H4 (cell line): Measurements from ENCODE around the gene ODAPH. TPM values are rescaled to one million over a fixed set of nuclear protein-coding genes. Genes with fewer than 3 reads are reported as not detected.
"Not testable (repeated sequence)": the region's sequence is repeated elsewhere in the genome, so short reads cannot be mapped to it uniquely, and the experiment has no call there.

Source experiments
- DNase-seq: peaks from one replicate; pipeline ENCODE4 v3.0.0-alpha.2; 2015; ENCODE audit warnings: low spot score
- total RNA-seq: library from RNA; depleted of rRNA; stranded (reverse); fragments of >200 nt; shearing (Covaris generic); gene quantifications from 2 replicates; pipeline ENCODE4 v1.2.3, GENCODE V29; 2014; rRNA removed

Gene ODAPH, protein sequence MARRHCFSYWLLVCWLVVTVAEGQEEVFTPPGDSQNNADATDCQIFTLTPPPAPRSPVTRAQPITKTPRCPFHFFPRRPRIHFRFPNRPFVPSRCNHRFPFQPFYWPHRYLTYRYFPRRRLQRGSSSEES
- total RNA-seq = 0.12 and 0.19 TPM in 2 replicates

DNA sequence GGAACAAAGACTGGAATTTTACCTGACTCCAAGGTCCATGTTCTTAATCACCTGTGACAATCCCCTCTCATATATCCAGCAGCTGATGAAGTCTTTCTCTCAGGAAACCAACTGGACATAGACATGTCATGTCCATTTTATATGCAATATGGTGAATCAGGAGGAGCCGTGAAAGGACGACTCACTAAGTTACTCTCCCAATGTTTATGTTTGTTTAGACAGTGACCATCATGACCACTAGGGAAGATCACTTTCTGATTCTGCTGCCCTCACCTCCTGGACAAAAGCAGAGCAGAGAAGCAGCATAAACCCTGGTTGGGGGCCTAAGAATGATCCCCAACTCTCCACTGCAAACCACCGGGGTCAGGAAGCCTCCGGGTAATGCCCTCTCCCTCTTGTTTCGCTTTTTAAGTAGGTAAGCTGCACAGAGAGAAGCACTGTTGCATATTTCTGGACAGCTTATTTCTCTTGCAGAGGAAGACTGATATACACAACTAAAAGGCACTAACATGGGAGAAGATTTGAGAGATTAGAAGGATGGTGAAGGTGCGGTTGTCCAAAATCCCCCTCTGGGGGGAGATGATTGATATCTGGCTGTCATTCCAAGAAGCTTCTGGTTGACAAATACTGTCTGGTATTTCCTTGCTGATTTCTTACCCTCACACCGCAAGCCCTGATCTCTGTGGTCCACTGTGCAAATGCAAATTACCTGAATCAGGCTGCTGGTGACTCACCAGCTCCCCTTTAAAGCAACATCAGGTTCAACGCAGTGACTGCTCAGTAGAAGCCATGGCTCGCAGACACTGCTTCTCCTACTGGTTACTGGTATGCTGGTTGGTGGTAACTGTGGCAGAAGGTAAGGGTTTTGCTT is at the start of gene ODAPH:
TSS of gene ODAPH (plus strand) at position 773 of the 871 bp plus-strand sequence. CDS start at position 790, 17 bp downstream.
- DNase-seq = peak; percentile 57

DNA sequence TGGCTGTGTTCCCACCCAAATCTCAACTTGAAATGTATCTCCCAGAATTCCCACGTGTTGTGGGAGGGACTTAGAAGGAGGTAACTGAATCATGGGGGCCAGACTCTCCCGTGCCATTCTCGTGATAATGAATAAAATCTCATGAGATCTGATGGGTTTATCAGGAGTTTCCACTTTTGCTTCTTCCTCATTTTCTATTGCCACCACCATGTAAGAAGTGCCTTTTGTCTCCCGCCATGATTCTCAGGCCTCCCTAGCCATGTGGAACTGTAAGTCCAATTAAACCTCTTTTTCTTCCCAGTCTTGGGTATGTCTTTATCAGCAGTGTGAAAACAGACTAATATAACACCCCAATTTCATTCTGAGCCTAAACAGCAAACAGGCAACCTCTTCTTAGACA is 46.3 kb upstream of the ODAPH start:
- DNase-seq = not testable (repeated sequence)

DNA sequence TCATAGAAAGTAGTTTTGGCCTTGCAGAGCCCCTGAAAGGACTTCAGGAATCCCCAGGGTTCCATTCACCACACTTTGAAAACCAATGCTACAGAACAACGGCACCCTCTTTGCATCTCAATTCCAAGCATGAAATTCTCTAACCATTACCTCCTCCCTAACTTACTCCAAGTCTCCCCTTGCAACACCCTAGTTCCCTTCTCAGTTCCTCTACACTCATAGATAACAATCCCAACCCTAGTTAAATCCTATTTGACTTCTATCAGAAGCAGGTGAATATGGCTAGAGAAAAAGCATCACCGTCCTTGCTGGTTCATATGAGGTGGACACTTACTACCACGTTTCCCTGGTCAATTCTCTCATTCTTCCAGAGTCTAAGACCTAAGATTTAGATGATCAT is 44.0 kb upstream of the ODAPH start:
- DNase-seq = no peak

DNA sequence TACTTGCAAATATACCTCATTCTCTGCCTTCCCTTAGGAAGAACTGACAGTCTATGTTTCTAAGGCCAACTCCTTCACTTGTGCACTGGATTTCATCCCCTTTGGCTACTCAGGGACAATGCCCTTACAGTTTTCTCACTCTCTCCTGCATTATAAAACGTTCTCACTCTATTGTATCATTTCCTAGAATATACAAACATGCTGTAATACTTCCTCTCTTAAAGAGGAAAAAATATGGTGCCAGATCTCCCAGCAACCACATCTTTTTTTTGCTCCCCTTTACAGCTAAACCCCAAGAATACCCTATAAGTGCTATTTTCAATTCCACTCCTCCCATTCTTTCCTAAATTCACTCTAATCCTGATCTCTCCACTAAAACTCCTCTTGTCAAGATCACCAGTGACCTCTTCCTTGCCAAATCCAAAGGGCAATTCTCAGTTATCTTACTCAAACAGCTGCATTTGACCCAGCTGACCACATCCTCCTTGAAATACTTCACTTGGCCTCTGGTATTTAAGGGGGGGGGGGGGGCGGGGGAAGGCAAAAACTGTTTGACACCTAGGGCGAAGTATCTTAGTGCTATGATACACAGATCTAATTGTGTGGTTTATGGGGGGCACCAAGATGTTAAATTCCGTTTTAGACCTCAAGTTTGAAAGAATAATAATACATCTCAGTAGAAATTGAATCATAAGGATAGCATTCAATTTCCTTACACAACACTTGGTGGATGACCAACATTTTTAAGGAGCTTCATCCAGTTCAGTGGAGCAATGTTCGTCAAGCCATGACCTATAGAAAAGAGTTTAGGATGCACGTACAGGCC is 43.3 kb upstream of the ODAPH start:
- DNase-seq = peak; percentile 45

DNA sequence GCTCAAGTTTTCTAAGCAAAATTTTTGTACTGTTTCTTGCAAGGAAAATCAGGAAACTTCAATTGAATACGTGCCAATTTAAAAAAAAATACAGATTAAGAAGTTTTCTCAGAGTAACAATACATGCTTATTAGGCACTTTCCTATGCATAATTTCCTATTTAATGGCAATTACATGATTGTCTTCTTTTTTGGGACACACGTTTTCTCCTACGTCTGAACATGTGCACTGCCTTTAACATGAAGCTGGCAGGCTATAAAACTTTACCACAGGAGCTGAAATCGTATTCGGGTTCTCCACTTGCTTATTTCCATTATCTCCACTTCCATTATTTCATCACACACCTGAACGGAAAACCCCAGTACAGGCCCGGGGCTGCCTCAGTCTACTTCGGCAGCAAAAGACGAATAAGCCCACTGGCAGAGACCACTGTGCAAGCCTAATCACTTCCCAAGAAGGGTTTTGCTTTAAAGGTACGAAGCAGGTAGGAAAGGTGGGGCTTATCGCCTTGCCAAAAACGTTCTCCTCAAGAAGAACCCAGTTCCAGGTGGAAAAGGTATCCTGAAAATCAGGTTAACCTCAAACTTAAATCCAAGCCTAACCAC is 42.2 kb upstream of the ODAPH start:
- no peak for DNase-seq

DNA sequence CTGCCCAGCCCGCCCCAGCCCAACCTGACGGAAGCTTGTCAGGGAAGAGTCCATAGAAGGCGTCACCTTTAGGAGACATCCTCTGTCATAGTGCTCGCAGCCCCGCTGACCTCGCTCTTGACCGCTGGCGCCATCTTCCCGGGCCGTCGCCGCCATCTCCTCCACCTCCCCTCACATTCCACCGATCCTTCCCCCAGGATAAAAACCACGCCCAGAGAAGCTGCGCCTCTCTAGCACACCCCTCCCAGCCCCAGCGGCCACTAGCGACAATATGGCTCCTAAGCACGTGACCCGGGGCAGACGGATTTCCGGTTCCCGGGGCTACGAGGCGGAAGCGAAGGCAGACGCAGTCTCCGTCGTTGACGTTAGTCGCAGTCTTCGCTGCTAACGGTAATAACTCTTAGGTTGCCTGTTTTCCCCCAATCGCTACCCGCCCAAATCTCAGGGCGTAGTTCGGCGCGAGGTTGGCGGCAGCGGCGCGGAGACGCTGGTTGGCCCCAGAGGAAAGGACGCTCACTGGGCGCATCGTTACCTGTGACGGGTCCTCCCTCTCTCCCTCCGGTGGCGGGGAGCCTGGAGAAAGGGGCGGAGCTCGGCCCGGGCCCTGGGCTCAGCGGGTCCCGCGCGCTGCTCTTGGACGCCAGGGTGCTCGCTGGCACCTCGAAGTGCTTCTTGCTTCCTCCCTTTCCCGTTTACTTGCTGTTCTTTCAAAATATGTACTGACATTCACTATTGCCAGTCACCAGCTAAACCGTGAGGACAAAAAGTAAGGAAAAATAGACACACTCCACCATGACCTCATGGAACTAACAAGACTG is 41.5 kb upstream of the ODAPH start, which contains the start of the genes RCHY1 and THAP6:
TSS of gene RCHY1 (minus strand) at position 273 of the 818 bp plus-strand sequence. CDS start at position 156, 117 bp downstream.
TSS of gene THAP6 (plus strand) at position 343 of the 818 bp plus-strand sequence. CDS start 980 bp downstream, outside the sequence.
- DNase-seq = peak; percentile 97

DNA sequence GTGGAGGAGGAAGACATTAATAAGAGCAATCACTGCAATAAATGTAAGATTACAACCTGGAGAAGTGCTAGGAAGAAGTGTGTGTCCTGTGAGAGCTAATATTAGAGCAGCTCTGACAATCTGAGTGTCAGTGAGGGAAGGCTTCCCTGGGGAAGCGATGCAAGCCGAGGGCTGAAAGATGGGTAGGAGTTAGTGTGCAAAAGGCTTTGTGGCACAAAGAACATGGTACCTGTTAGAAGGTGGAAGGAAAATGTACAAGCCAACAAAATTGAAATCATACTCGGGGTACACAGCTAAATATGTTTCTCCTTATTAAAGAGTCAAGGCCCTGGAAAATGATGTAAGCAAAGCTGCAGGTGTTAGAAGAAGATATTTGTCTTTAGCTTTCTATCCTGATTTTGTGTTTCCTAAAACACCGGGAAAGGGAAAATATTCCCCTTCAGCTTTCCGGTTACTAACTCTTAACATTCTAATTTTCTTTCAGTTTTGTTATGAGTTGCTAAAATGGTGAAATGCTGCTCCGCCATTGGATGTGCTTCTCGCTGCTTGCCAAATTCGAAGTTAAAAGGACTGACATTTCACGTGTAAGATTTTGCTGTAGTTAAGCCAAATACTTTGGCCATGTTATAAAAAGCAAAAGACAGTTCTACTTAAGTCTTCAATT is 40.8 kb upstream of the ODAPH start:
- DNase-seq = no peak

DNA sequence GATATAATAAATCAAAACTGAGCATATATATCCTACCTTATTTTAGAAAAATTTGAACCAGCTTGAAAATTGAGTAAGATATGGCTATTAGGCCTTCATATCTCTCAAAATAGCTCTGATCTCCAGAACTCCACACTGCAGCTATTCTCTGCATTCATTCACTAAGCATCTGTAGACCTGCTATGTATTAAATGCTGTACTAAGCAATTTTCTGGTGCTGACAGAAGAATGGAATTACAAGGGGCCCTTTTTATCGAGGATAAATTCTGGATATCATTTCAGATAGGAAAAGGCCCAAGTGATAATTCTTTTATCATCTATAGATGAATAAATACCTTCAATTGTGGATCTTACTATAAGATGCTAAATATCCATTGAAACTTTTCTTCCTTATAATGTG is 39.7 kb upstream of the ODAPH start:
- no peak for DNase-seq

DNA sequence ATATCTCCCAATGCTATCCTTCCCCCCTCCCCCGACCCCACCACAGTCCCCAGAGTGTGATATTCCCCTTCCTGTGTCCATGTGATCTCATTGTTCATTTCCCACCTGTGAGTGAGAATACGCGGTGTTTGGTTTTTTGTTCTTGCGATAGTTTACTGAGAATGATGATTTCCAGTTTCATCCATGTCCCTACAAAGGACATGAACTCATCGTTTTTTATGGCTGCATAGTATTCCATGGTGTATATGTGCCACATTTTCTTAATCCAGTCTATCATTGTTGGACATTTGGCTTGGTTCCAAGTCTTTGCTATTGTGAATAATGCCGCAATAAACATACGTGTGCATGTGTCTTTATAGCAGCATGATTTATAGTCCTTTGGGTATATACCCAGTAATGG is 36.4 kb upstream of the ODAPH start:
- not testable (repeated sequence) for DNase-seq

DNA sequence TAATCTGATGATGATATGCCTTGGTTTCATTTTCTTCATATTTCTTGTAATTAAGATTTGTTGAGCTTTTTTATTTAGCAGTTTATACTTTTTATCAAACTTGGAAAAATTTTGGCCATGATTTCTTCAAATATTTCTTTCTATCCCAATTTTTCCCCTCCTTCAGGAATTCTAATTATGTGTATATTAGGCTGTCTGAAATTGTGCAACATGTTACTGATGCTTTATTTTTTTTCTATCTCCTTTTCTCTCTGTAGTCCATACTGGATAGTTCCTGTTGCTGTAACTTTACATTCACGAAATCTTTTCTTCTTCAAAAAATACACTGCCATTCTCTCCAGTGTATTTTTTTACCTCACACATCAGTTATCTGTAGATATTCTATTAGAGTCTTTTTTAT is 30.8 kb upstream of the ODAPH start:
- no peak for DNase-seq

DNA sequence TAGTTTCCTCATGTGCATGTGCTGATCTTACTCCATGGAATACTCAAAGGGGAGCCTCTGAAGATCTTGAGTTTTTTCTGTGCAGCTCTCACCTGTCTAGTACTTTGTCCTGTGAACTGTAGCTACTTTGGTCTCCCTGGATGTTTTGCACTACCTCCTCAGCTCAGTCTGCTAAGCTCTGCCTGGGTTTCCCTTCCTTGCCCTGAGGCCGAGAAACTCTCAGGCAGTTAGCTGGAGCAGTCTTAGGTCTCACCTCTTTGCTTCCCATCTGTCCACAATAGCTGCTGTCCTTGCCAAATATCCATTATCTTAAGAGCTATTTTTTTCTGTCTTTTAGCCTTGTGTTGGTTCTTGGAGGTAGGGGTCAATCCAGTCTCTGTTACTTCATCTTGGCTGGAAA is 30.0 kb upstream of the ODAPH start:
- DNase-seq = no peak

DNA sequence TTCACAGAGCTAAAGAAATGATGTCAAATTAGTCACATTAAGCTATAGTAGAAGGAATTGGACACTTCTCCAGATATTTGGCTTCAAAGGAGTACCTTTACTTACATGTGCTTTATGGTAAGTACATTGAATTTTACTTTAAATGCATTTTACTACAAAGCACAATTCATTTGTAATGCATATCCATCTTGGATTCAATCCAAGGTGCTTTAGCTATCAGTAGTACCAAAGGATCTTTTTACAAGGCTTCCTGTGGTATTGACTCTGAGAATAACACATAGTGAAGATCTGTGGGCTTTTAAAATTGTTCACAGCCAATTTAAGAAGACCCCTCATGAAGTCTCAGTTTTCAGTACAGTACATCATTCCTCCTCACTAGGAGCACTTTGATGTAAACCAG is 28.4 kb upstream of the ODAPH start:
- DNase-seq = no peak

DNA sequence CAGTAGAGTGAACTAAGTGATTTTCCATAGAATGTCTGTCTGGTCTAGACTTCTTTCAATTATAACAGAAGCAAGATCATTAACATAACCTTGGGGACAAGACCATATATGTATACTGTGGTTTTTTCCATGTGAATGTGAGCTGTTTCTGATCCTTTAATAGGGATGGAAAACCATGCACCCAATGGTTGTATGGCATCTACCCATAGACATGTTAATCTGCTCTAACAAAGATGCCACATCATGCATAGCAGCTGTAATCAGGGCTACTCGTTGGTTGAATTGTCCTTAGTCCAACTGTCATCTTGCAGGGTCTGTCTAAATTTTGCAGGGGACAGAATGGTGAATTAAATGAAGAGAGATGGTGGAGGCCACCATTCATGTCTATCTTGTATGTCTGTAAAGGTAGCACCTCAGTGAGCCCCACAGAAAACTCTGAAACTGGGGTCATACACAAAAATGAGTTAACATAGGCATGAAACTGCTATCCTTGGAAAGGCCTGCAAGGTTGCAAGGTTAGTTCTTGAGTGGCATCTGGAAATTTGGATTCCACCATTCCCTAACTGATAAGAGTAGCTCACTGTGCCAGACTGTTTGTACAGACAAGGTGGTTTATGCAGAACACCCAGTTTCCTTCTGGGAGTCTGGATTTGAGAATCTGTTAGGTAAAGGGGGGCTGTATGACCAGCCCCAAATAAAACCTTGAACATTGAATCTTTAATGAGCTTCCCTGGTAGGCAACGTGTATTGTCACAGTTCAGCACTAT is 25.1 kb upstream of the ODAPH start:
- DNase-seq = no peak

DNA sequence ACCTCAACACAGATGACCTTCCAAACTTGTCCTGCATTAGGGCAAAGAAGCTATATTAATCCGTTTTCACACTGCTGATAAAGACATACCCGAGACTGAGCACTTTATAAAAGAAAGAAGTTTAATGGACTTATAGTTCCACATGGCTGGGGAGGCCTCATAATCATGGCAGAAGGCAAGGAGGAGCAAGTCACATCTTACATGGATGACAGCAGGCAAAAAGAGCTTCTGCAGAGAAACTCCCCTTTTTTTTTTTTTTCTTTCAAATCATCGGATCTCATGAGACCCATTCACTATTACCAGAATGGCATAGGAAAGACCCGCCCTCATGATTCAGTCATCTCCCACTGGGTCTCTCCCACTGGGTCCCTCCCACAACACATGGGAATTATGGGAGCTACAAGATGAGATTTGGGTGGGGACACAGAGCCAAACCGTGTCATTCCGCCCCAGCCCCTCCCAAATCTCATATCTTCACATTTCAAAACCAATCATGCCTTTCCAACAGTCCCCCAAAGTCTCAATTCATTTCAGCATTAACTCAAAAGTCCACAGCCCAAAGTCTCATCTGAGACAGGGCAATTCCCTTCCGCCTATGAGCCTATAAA is 24.2 kb upstream of the ODAPH start:
- DNase-seq = not testable (repeated sequence)

DNA sequence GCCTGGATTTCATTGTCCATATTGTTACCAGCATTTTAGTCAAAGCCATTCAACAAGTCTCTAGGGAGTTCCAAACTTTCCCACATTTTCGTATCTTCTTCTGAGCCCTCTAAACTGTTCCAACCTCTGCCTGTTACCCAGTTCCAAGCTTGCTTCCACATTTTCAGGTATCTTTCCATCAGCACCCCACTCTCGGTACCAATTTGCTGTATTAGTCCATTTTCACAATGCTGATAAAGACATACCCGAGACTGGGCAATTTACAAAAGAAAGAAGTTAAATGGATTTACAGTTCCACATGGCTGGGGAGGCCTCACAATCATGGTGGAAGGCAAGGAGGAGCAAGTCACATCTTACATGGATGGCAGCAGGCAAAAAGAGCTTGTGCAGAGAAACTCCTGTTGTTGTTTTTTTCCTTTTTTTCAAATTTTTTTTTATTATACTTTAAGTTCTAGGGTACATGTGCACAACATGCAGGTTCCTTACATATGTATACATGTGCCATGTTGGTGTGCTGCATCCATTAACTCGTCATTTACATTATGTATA is 22.5 kb upstream of the ODAPH start:
- not testable (repeated sequence) for DNase-seq

DNA sequence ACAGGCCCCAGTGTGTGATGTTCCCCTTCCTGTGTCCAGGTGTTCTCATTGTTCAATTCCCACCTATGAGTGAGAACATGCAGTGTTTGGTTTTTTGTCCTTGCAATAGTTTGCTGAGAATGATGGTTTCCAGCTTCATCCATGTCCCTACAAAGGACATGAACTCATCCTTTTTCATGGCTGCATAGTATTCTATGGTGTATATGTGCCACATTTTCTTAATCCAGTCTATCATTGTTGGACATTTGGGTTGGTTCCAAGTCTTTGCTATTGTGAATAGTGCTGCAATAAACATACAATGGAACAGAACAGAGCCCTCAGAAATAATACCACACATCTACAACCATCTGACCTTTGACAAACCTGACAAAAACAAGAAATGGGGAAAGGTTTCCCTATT is 21.9 kb upstream of the ODAPH start:
- not testable (repeated sequence) for DNase-seq

DNA sequence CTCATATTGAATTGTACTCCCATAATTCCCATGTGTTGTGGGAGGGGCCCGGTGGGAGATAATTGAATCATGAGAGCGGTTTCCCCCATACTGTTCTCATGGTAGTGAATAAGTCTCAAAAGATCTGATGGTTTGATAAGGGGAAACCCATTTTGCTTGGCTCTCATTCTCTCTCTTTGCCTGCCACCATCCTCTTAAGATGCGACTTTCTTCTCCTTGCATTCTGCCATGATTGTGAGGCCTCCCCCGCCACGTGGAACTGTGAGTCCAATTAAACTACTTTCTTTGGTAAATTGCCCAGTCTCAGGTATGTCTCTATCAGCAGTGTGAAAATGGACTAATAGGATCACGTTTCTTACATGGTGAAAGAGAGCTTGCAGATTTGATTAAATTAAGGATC is 18.6 kb upstream of the ODAPH start:
- not testable (repeated sequence) for DNase-seq

DNA sequence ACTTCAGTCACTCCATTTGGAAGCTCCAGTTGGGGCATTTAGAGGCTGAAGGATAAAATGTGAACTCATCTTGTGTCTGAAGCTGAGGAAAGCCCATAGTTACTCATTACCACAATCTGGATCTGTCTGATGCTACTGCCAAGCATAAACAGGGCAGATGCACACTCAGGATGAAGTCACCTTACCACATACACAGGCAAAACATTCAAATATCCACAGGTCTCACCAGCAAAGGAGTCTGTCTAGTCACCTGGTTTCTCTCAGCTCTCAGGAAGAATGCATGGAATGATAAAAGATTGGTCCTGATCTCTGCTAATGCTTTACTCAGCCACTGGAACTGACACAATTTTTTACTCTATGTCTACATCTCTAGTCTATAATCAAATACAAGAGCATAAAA is 13.0 kb upstream of the ODAPH start:
- DNase-seq = peak; percentile 36

DNA sequence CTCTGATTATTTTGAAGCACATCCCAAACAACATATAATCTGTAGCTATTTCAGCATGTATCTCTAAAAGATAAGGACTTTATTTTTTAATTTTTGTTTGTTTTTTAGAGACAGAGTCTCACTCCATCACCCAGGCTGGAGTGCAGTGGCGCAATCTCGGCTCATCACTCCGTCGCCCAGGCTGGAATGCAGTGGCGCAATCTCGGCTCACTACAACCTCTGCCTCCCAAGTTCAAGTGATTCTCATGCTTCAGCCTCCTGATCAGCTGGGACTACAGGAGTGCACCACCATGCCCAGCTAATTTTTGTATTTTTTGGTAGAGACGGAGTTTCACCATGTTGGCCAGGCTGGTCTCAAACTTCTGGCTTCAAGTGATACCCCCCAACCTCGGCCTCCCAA is 11.6 kb upstream of the ODAPH start:
- not testable (repeated sequence) for DNase-seq
